HCT116 (cell line): ENCODE measurements around the gene HTRA2. TPM values are rescaled to one million over a fixed set of nuclear protein-coding genes. Genes with fewer than 3 reads are reported as not detected.

Source experiments
- ATAC-seq: fragments of 200-7000 bp; cut with Tn5 transposase; 2 replicates; pipeline ENCODE4 v1.9.1; 2020; ENCODE audit warnings: mild to moderate bottlenecking, moderate library complexity
- BruUV-seq: library from RNA; stranded (reverse); fragments of 400-500 nt; replicated peaks from 2 replicates; lab custom pipeline; 2021; lab: Mats Ljungman, UMichigan
- CTCF ChIA-PET: fragments of 300-600 bp; sonication (Branson Sonifier 250); formaldehyde crosslinking; loops from one replicate; lab custom pipeline; 2021; ENCODE audit warnings: antibody characterized with exemption; lab: Charles Lee
- POLR2A ChIA-PET: fragments of 300-600, 350-600 bp; sonication (Branson Sonifier 250); formaldehyde crosslinking; loops from one replicate; lab custom pipeline; 2021; ENCODE audit warnings: antibody characterized with exemption; lab: Charles Lee
- RAD21 ChIA-PET, 2 experiments: fragments of 300-600 bp; sonication (Branson Sonifier 250); formaldehyde crosslinking; loops; one replicate each; lab custom pipeline; 2023; ENCODE audit warnings: low total read pairs in 2 of 2; ENCODE audit not compliant: uncharacterized antibody in 2 of 2, unreplicated experiment in 2 of 2, low non-redundant PET in 1 of 2; lab: Charles Lee
- DNase-seq: peaks from one replicate; pipeline ENCODE4 v3.0.0-alpha.2; 2010; ENCODE audit warnings: low read depth, low spot score
- H2AFZ ChIP-seq: fragments of 200-600 bp; shearing (Covaris generic), sonication (generic); 2 replicates; pipeline ENCODE4 v1.6.1; 2017; ENCODE audit warnings: low read depth, mixed run types, mixed read lengths, antibody characterized with exemption, low read length; ENCODE audit not compliant: poor library complexity, severe bottlenecking
- H3K27ac ChIP-seq: 2 replicates; pipeline ENCODE4 v1.5.1; 2012; ENCODE audit warnings: low read depth, low read length
- H3K27me3 ChIP-seq: fragments of 200-600 bp; sonication (generic); 2 replicates; pipeline ENCODE4 v1.6.1; 2016; ENCODE audit warnings: mixed run types, low read length, mixed read lengths; ENCODE audit not compliant: insufficient read depth
- H3K36me3 ChIP-seq, 2 experiments: fragments of 200-500 bp in 1 of 2; fragments of 200-600 bp in 1 of 2; sonication (Bioruptor generic) in 1 of 2; sonication (generic) in 1 of 2; 2 replicates each; pipeline versions ENCODE4 v1.5.1 to v1.6.1; 2014 to 2016; ENCODE audit warnings: low read length in 2 of 2, inconsistent platforms in 1 of 2, mixed read lengths in 1 of 2, mixed run types in 1 of 2; ENCODE audit not compliant: insufficient read depth in 2 of 2, control insufficient read depth in 1 of 2
- H3K4me1 ChIP-seq, 2 experiments: fragments of 200-600 bp in 1 of 2; sonication (generic) in 1 of 2; 2 replicates each; pipeline versions ENCODE4 v1.5.1 to v1.6.1; 2012 to 2017; ENCODE audit warnings: low read length in 2 of 2, inconsistent platforms in 1 of 2, mild to moderate bottlenecking in 1 of 2, mixed read lengths in 1 of 2, mixed run types in 1 of 2, moderate library complexity in 1 of 2; ENCODE audit not compliant: insufficient read depth in 2 of 2, control insufficient read depth in 1 of 2
- H3K4me2 ChIP-seq: fragments of 200-600 bp; sonication (generic); 2 replicates; pipeline ENCODE4 v1.6.1; 2017; ENCODE audit warnings: mixed run types, low read length, mixed read lengths
- H3K4me3 ChIP-seq, 2 experiments: fragments of 200-600 bp in 1 of 2; sonication (generic) in 1 of 2; replicated peaks in 1 of 2; 2 replicates each; pipeline ENCODE4 v1.5.1; 2011 to 2016; ENCODE audit warnings: low read length in 2 of 2, control low read depth in 1 of 2, low read depth in 1 of 2, mild to moderate bottlenecking in 1 of 2, mixed read lengths in 1 of 2, mixed run types in 1 of 2
- H3K79me2 ChIP-seq: fragments of 200-600 bp; sonication (generic); 2 replicates; pipeline ENCODE4 v1.6.1; 2017; ENCODE audit warnings: mild to moderate bottlenecking, mixed run types, low read length, moderate library complexity, mixed read lengths; ENCODE audit not compliant: insufficient read depth
- H3K9ac ChIP-seq: fragments of 200-600 bp; sonication (generic); 2 replicates; pipeline ENCODE4 v1.6.1; 2016; ENCODE audit warnings: low read length, mixed read lengths
- H3K9me2 ChIP-seq: fragments of 200-600 bp; sonication (generic), shearing (Covaris generic); 2 replicates; pipeline ENCODE4 v1.6.1; 2017; ENCODE audit warnings: mixed run types, mild to moderate bottlenecking, moderate library complexity; ENCODE audit not compliant: insufficient read depth
- H3K9me3 ChIP-seq, 2 experiments: fragments of 200-500 bp in 1 of 2; fragments of 200-600 bp in 1 of 2; sonication (Bioruptor generic) in 1 of 2; sonication (generic) in 1 of 2; 2 replicates each; pipeline ENCODE4 v1.6.1; 2014 to 2017; ENCODE audit warnings: low read length in 2 of 2, mixed read lengths in 2 of 2, inconsistent platforms in 1 of 2, low read depth in 1 of 2, mild to moderate bottlenecking in 1 of 2, mixed run types in 1 of 2, moderate library complexity in 1 of 2; ENCODE audit not compliant: control insufficient read depth in 1 of 2, insufficient read depth in 1 of 2
- H4K20me1 ChIP-seq: fragments of 200-600 bp; sonication (generic), shearing (Covaris generic); 2 replicates; pipeline ENCODE4 v1.6.1; 2017; ENCODE audit warnings: mixed run types, mild to moderate bottlenecking, moderate library complexity; ENCODE audit not compliant: insufficient read depth
- EZH2phosphoT487 ChIP-seq: fragments of 200-600 bp; IDR thresholded peaks from 2 replicates; pipeline ENCODE4 v1.6.1; 2018; ENCODE audit warnings: antibody characterized with exemption, borderline replicate concordance
- POLR2A ChIP-seq: IDR thresholded peaks from 2 replicates; pipeline ENCODE4 v1.7.0; 2011; ENCODE audit warnings: borderline replicate concordance; ENCODE audit not compliant: insufficient read depth, insufficient read length; ENCODE audit errors: extremely low read depth
- POLR2AphosphoS5 ChIP-seq: IDR thresholded peaks from 2 replicates; pipeline ENCODE4 v1.6.1; 2011; ENCODE audit warnings: mild to moderate bottlenecking, low read depth, low read length, moderate library complexity
- RAD21 ChIP-seq: IDR thresholded peaks from 2 replicates; pipeline ENCODE4 v1.6.1; 2012; ENCODE audit warnings: low read depth, mild to moderate bottlenecking
- SP1 ChIP-seq: IDR thresholded peaks from 2 replicates; pipeline ENCODE4 v1.6.1; 2012; ENCODE audit warnings: low read depth
- ZFX ChIP-seq: fragments of 450-650 bp; IDR thresholded peaks from 2 replicates; pipeline ENCODE4 v1.6.1; 2017
- intact Hi-C: fragments of 100-400 bp; cut with micrococcal nuclease; formaldehyde crosslinking; loops from 2 replicates; pipeline ENCODE4 v1.10.0; 2022
- total RNA-seq: library from RNA; stranded (reverse); gene quantifications from one replicate; pipeline ENCODE4 v1.2.1, GENCODE V29; 2021; ENCODE audit not compliant: unreplicated experiment
- TF ChIP-seq, protein P1 (sequence below), 3 experiments: fragments of 200-600 bp in 1 of 3; sonication (generic) in 1 of 3; IDR thresholded peaks in 2 of 3; conservative IDR thresholded peaks in 1 of 3; 2 replicates each; pipeline ENCODE4 v1.5.1; 2012 to 2017; ENCODE audit warnings: low read depth in 2 of 3, low read length in 2 of 3, antibody characterized with exemption in 1 of 3, borderline replicate concordance in 1 of 3, control low read depth in 1 of 3, mild to moderate bottlenecking in 1 of 3, mixed read lengths in 1 of 3, mixed run types in 1 of 3, moderate library complexity in 1 of 3; ENCODE audit not compliant: insufficient read depth in 1 of 3

The HTRA2 gene
- total RNA-seq, 1 experiment from 2014 or later, result 36.2 TPM

DNA sequence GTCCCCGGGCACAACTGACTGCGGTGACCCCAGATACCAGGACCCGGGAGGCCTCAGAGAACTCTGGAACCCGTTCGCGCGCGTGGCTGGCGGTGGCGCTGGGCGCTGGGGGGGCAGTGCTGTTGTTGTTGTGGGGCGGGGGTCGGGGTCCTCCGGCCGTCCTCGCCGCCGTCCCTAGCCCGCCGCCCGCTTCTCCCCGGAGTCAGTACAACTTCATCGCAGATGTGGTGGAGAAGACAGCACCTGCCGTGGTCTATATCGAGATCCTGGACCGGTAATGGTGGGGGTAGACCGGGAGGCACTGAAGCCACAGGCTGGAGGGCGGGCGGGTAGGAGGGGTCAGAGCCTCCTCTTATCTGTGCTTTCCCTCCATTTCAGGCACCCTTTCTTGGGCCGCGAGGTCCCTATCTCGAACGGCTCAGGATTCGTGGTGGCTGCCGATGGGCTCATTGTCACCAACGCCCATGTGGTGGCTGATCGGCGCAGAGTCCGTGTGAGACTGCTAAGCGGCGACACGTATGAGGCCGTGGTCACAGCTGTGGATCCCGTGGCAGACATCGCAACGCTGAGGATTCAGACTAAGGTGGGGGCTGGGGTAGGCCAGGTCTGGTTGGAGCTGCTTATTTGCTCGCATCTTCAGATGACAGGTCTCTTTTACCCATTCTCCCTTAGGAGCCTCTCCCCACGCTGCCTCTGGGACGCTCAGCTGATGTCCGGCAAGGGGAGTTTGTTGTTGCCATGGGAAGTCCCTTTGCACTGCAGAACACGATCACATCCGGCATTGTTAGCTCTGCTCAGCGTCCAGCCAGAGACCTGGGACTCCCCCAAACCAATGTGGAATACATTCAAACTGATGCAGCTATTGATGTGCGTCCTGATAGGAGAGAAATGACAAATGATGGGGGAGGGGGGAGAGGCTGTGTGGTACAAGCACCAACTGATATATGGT is 780 bp downstream of the HTRA2 start:
- CTCF ChIA-PET, result interaction anchor here (1.0 to 2.3 kb wide), 4 partner anchors 15 to 195 kb away, joined by 3 to 7 read pairs (median 5); partner anchors contain the start of gene WBP1
- Histone ChIP-seq H3K36me3 (peaks cover 18 to 27% of the 10 kb centered on the region in 2 experiments), H4K20me1 (no peaks in the 10 kb centered on the region), H3K9ac (peak overlapping the region; percentile 88), H3K4me2 (peak overlapping the region; percentile 86), H3K9me3 (no peaks in the 10 kb centered on the region), H3K79me2 (peaks cover 42% of the 10 kb centered on the region), H3K9me2 (no peaks in the 10 kb centered on the region), H3K4me3 (peak overlapping the region; percentile 98 to 100), H3K27me3 (no peaks in the 10 kb centered on the region), H3K27ac (peak overlapping the region; percentile 76), H3K4me1 (peaks cover 14 to 30% of the 10 kb centered on the region in 2 experiments), H2AFZ (no peak overlapping the region)
- intact Hi-C loops, result loop anchor here (1.0 to 5.0 kb wide), 2 partner anchors 24 to 278 kb away; no protein-coding TSS in a partner anchor
- no peak for TF ChIP-seq EZH2phosphoT487
- peak; percentile 17 for TF ChIP-seq POLR2A
- no peak for TF ChIP-seq ZFX
- no peak for TF ChIP-seq POLR2AphosphoS5
- TF ChIP-seq SP1, result no peak
- TF ChIP-seq RAD21, result no peak
- TF ChIP-seq, protein P1, sequence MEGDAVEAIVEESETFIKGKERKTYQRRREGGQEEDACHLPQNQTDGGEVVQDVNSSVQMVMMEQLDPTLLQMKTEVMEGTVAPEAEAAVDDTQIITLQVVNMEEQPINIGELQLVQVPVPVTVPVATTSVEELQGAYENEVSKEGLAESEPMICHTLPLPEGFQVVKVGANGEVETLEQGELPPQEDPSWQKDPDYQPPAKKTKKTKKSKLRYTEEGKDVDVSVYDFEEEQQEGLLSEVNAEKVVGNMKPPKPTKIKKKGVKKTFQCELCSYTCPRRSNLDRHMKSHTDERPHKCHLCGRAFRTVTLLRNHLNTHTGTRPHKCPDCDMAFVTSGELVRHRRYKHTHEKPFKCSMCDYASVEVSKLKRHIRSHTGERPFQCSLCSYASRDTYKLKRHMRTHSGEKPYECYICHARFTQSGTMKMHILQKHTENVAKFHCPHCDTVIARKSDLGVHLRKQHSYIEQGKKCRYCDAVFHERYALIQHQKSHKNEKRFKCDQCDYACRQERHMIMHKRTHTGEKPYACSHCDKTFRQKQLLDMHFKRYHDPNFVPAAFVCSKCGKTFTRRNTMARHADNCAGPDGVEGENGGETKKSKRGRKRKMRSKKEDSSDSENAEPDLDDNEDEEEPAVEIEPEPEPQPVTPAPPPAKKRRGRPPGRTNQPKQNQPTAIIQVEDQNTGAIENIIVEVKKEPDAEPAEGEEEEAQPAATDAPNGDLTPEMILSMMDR (IDR thresholded peaks at IDR 0.05 in 2 of 3, conservative IDR thresholded peaks at IDR 0.05 in 1 of 3; ENCODE audit: borderline replicate concordance in 1 of 3, insufficient read depth in 1 of 3, low read depth in 2 of 3, low read length in 2 of 3), result no peak
- BruUV-seq, result TSS peak; percentile 49
- POLR2A ChIA-PET, result interaction anchor here (1.0 to 1.3 kb wide), 4 partner anchors 13 to 58 kb away, joined by 3 to 7 read pairs (median 3); partner anchors contain the start of genes MRPL53 and PCGF1
- DNase-seq (no peak), ATAC-seq (peak; percentile 39)
- RAD21 ChIA-PET, result interaction anchor here (0.8 to 1.0 kb wide), 2 partner anchors 48 to 58 kb away, joined by 3 read pairs; partner anchors contain the start of genes CCDC142 (in 1 of the 2), MRPL53 (in 1 of the 2) and TTC31 (in 1 of the 2)
